Natural killer cell (primary cell): Measurements from ENCODE around the gene EFCC1. TPM values are rescaled to one million over a fixed set of nuclear protein-coding genes. Genes with fewer than 3 reads are reported as not detected.

Experiments used
- ATAC-seq, 3 donors: fragments of 150-1000 bp in 2 of 3; fragments of 200-7000 bp in 1 of 3; cut with Tn5 transposase; 1 replicate in 1 of 3; 2 replicates in 2 of 3; pipeline ENCODE4 v1.10.0; 2021; ENCODE audit warnings: mild to moderate bottlenecking in 2 of 3, moderate library complexity in 2 of 3
- DNase-seq, 2 donors: peaks; one replicate each; pipeline versions ENCODE4 v3.0.0 to v3.0.0-alpha.2; 2013 to 2021; ENCODE audit warnings: mixed read lengths in 1 of 2
- H3K27ac ChIP-seq: one replicate; pipeline ENCODE4 v1.5.1; 2013; ENCODE audit warnings: mild to moderate bottlenecking, low read length
- H3K27me3 ChIP-seq: one replicate; pipeline ENCODE4 v1.6.1; 2013; ENCODE audit warnings: low read length; ENCODE audit not compliant: control insufficient read depth, insufficient read depth
- H3K36me3 ChIP-seq: one replicate; pipeline ENCODE4 v1.6.1; 2013; ENCODE audit warnings: low read length; ENCODE audit not compliant: control insufficient read depth, insufficient read depth
- H3K4me1 ChIP-seq: one replicate; pipeline ENCODE4 v1.6.1; 2013; ENCODE audit warnings: low read length; ENCODE audit not compliant: control insufficient read depth, insufficient read depth
- H3K4me3 ChIP-seq: one replicate; pipeline ENCODE4 v1.5.1; 2013; ENCODE audit warnings: low read length
- H3K9me3 ChIP-seq: one replicate; pipeline ENCODE4 v1.6.1; 2013; ENCODE audit warnings: low read length; ENCODE audit not compliant: control insufficient read depth, insufficient read depth
- H3K27ac Mint-ChIP-seq, 2 donors: one replicate each; pipeline ENCODE4 v1.8.0; 2022; ENCODE audit warnings: mild to moderate bottlenecking in 2 of 2, mixed read lengths in 2 of 2, moderate library complexity in 1 of 2
- H3K27me3 Mint-ChIP-seq, 2 donors: one replicate each; pipeline ENCODE4 v1.8.0; 2022; ENCODE audit warnings: low read depth in 2 of 2, mixed read lengths in 2 of 2
- H3K36me3 Mint-ChIP-seq: one replicate; pipeline ENCODE4 v1.8.0; 2022; ENCODE audit warnings: mixed read lengths
- H3K4me1 Mint-ChIP-seq, 2 donors: one replicate each; pipeline ENCODE4 v1.8.0; 2022; ENCODE audit warnings: mixed read lengths in 2 of 2
- H3K4me3 Mint-ChIP-seq: one replicate; pipeline ENCODE4 v1.8.0; 2022; ENCODE audit warnings: mild to moderate bottlenecking, moderate library complexity, mixed read lengths
- H3K9me3 Mint-ChIP-seq, 2 donors: one replicate each; pipeline ENCODE4 v1.8.0; 2022; ENCODE audit warnings: mixed read lengths in 2 of 2
- CTCF ChIP-seq: fragments of 200-600 bp; IDR thresholded peaks from one replicate; pipeline ENCODE4 v1.8.0; 2022; ENCODE audit warnings: antibody characterized with exemption
- WGBS: methylation state at CpG from one replicate; pipeline ENCODE4 v1.1.7; 2013; ENCODE audit warnings: missing lambda C conversion rate; ENCODE audit not compliant: insufficient coverage; 5-methylcytosine and 5-hydroxymethylcytosine counted together
- intact Hi-C: fragments of 100-400 bp; cut with micrococcal nuclease; formaldehyde crosslinking; loops from one replicate; pipeline ENCODE4 v1.14.2; 2022
- total RNA-seq, 4 donors: library from RNA; stranded (reverse); fragments of 120-200 nt in 1 of 4; gene quantifications; one replicate each; pipeline versions ENCODE4 v1.2.3 to v1.2.4, GENCODE V29; 2013 to 2022

The EFCC1 gene
- total RNA-seq, 3 donors from 2014 or later (not counting 1 experiment from before 2014, with no cell fraction given): 0.28 to 0.70 TPM; not detected in 1

- Histone ChIP-seq H3K36me3 (no peaks in the 10 kb centered on the region), H3K4me1 (no peaks in the 10 kb centered on the region), H3K4me3 (no peak overlapping the region), H3K9me3 (no peaks in the 10 kb centered on the region), H3K27me3 (no peaks in the 10 kb centered on the region), H3K27ac (no peak overlapping the region)
- intact Hi-C loops: no loop called here
- Mint-ChIP-seq H3K36me3 (no peaks in the 10 kb centered on the region), H3K27me3 (peaks cover 0 to 2% of the 10 kb centered on the region in 2 donors), H3K9me3 (no peaks in the 10 kb centered on the region), H3K4me1 (peaks cover 6 to 11% of the 10 kb centered on the region in 2 donors), H3K27ac (peak overlapping the region in 1 of 2 donors; percentile 51), H3K4me3 (no peak overlapping the region)
- ATAC-seq (no peak), DNase-seq (no peak)
- WGBS: 79% methylated on average over 5 of the region's 8 CpGs
- TF ChIP-seq CTCF: no peak
Observed at GRCh38 chr3:129081503-129081902, 80.4 kb downstream of the EFCC1 start.

GRCh38 chr3:129082026-129082425 lies 80.9 kb downstream of the EFCC1 start:
- Histone ChIP-seq H3K27ac (no peak overlapping the region), H3K9me3 (no peaks in the 10 kb centered on the region), H3K36me3 (no peaks in the 10 kb centered on the region), H3K4me1 (no peaks in the 10 kb centered on the region), H3K27me3 (no peaks in the 10 kb centered on the region), H3K4me3 (no peak overlapping the region)
- Mint-ChIP-seq H3K27me3 (peaks cover 0 to 2% of the 10 kb centered on the region in 2 donors), H3K27ac (peak overlapping the region in 1 of 2 donors; percentile 51), H3K36me3 (no peaks in the 10 kb centered on the region), H3K9me3 (no peaks in the 10 kb centered on the region), H3K4me3 (no peak overlapping the region), H3K4me1 (peaks cover 6 to 11% of the 10 kb centered on the region in 2 donors)
- 81% methylated on average over 9 of the region's 9 CpGs for WGBS
- TF ChIP-seq CTCF: no peak
- intact Hi-C loops: no loop called here
- DNase-seq (no peak), ATAC-seq (no peak)

GRCh38 chr3:129084501-129084900 lies 83.4 kb downstream of the EFCC1 start:
- TF ChIP-seq CTCF: no peak
- 74% methylated on average over 6 of the region's 6 CpGs for WGBS
- intact Hi-C loops: no loop called here
- DNase-seq (no peak), ATAC-seq (no peak)
- no peaks in the 10 kb centered on the region for H3K36me3 Mint-ChIP-seq
- H3K4me1 Mint-ChIP-seq: peaks cover 6 to 11% of the 10 kb centered on the region in 2 donors
- H3K27ac Mint-ChIP-seq: peak overlapping the region in 1 of 2 donors; percentile 59
- Histone ChIP-seq H3K36me3 (no peaks in the 10 kb centered on the region), H3K4me1 (no peaks in the 10 kb centered on the region), H3K27me3 (no peaks in the 10 kb centered on the region), H3K9me3 (no peaks in the 10 kb centered on the region), H3K27ac (no peak overlapping the region), H3K4me3 (no peak overlapping the region)
- H3K4me3 Mint-ChIP-seq: no peak overlapping the region
- H3K9me3 Mint-ChIP-seq: no peaks in the 10 kb centered on the region
- H3K27me3 Mint-ChIP-seq: peaks cover 0 to 2% of the 10 kb centered on the region in 2 donors

GRCh38 chr3:129085165-129085715 lies 84.1 kb downstream of the EFCC1 start:
- intact Hi-C loops: no loop called here
- Histone ChIP-seq H3K27ac (no peak overlapping the region), H3K4me1 (no peaks in the 10 kb centered on the region), H3K36me3 (no peaks in the 10 kb centered on the region), H3K4me3 (no peak overlapping the region), H3K27me3 (no peaks in the 10 kb centered on the region), H3K9me3 (no peaks in the 10 kb centered on the region)
- Mint-ChIP-seq H3K4me1 (peaks cover 6 to 11% of the 10 kb centered on the region in 2 donors), H3K36me3 (no peaks in the 10 kb centered on the region), H3K9me3 (no peaks in the 10 kb centered on the region), H3K27me3 (no peaks in the 10 kb centered on the region), H3K27ac (peak overlapping the region; percentile 59 to 78), H3K4me3 (no peak overlapping the region)
- DNase-seq (no peak), ATAC-seq (no peak)
- TF ChIP-seq CTCF: no peak
- WGBS: 96% methylated on average over 12 of the region's 12 CpGs
